B cell (primary cell): Measurements from ENCODE around the gene RAB30. TPM values are rescaled to one million over a fixed set of nuclear protein-coding genes. Genes with fewer than 3 reads are reported as not detected.

Experiments
- ATAC-seq: fragments of 200-7000 bp; cut with Tn5 transposase; one replicate; pipeline ENCODE4 v1.10.0; 2021; ENCODE audit warnings: low read depth, mild to moderate bottlenecking, moderate number of reproducible peaks, moderate library complexity
- CTCF ChIA-PET: fragments of 350-600 bp; sonication (Branson Sonifier 250); formaldehyde crosslinking; loops from one replicate; lab custom pipeline; 2021; ENCODE audit warnings: antibody characterized with exemption, inconsistent platforms; lab: Charles Lee
- POLR2A ChIA-PET: fragments of 350-600 bp; sonication (Branson Sonifier 250); formaldehyde crosslinking; loops from one replicate; lab custom pipeline; 2021; ENCODE audit warnings: antibody characterized with exemption; lab: Charles Lee
- DNase-seq: peaks from one replicate; pipeline ENCODE4 v3.0.0; 2013
- H2AFZ ChIP-seq: 2 replicates; pipeline ENCODE4 v1.6.1; 2012; ENCODE audit warnings: mild to moderate bottlenecking, low read depth, low read length; ENCODE audit not compliant: insufficient read depth, poor library complexity, severe bottlenecking
- H3K27ac ChIP-seq, 2 donors: 1 replicate in 1 of 2; 2 replicates in 1 of 2; pipeline ENCODE4 v1.5.1; 2012 to 2013; ENCODE audit warnings: low read length in 2 of 2, mild to moderate bottlenecking in 2 of 2, moderate library complexity in 1 of 2
- H3K27me3 ChIP-seq, 4 experiments: fragments of 200-600 bp in 1 of 4; sonication (generic) in 1 of 4; replicated peaks in 1 of 4; 1 replicate in 2 of 4; 2 replicates in 2 of 4; pipeline versions ENCODE4 v1.6.1 to v1.7.0; 2013 to 2016; ENCODE audit warnings: low read length in 3 of 4, mild to moderate bottlenecking in 2 of 4, mixed read lengths in 1 of 4, moderate library complexity in 1 of 4; ENCODE audit not compliant: insufficient read depth in 4 of 4, control insufficient read depth in 3 of 4; ENCODE audit errors: control extremely low read depth in 1 of 4
- H3K36me3 ChIP-seq, 2 experiments: replicated peaks in 1 of 2; 1 replicate in 1 of 2; 2 replicates in 1 of 2; pipeline versions ENCODE4 v1.6.1 to v1.7.1; 2013; ENCODE audit warnings: low read length in 1 of 2; ENCODE audit not compliant: insufficient read depth in 2 of 2, control insufficient read depth in 1 of 2; ENCODE audit errors: control extremely low read depth in 1 of 2, extremely low read depth in 1 of 2
- H3K4me1 ChIP-seq, 2 donors: fragments of 200-600 bp in 1 of 2; sonication (generic) in 1 of 2; 1 replicate in 1 of 2; 2 replicates in 1 of 2; pipeline versions ENCODE4 v1.5.1 to v1.6.1; 2013 to 2017; ENCODE audit warnings: low read length in 2 of 2; ENCODE audit not compliant: control insufficient read depth in 2 of 2, insufficient read depth in 2 of 2
- H3K4me2 ChIP-seq: replicated peaks from 2 replicates; pipeline ENCODE3; 2012; ENCODE audit warnings: mild to moderate bottlenecking, low read depth, low read length; ENCODE audit not compliant: poor library complexity, severe bottlenecking
- H3K4me3 ChIP-seq, 5 experiments: fragments of 200-600 bp in 1 of 5; sonication (generic) in 1 of 5; 1 replicate in 3 of 5; 2 replicates in 2 of 5; pipeline versions ENCODE4 v1.5.1 to v1.7.0; 2011 to 2016; ENCODE audit warnings: low read length in 4 of 5, mild to moderate bottlenecking in 4 of 5, low read depth in 2 of 5, control low read depth in 1 of 5, moderate library complexity in 1 of 5; ENCODE audit not compliant: insufficient read depth in 1 of 5; ENCODE audit errors: control extremely low read depth in 1 of 5, extremely low read depth in 1 of 5
- H3K79me2 ChIP-seq: fragments of 200-600 bp; sonication (generic); one replicate; pipeline ENCODE4 v1.6.0; 2016; ENCODE audit warnings: low read length; ENCODE audit not compliant: control insufficient read depth, insufficient read depth
- H3K9ac ChIP-seq: fragments of 200-600 bp; sonication (generic); 2 replicates; pipeline ENCODE4 v1.6.1; 2017; ENCODE audit warnings: mild to moderate bottlenecking, low read length, moderate library complexity
- H3K9me3 ChIP-seq, 3 donors: one replicate each; pipeline versions ENCODE4 v1.6.1 to v1.7.1; 2013; ENCODE audit warnings: low read length in 2 of 3; ENCODE audit not compliant: control insufficient read depth in 2 of 3, insufficient read depth in 1 of 3; ENCODE audit errors: control extremely low read depth in 1 of 3
- H4K20me1 ChIP-seq: 2 replicates; pipeline ENCODE4 v1.6.0; 2012; ENCODE audit warnings: mild to moderate bottlenecking, low read length; ENCODE audit not compliant: insufficient read depth, control insufficient read depth, poor library complexity, severe bottlenecking
- H3K27ac Mint-ChIP-seq: one replicate; pipeline ENCODE4 v1.8.0; 2021; ENCODE audit warnings: mixed read lengths
- H3K27me3 Mint-ChIP-seq: one replicate; pipeline ENCODE4 v1.8.0; 2021; ENCODE audit warnings: mixed read lengths
- H3K4me1 Mint-ChIP-seq: one replicate; pipeline ENCODE4 v1.8.0; 2021; ENCODE audit warnings: mixed read lengths
- H3K4me3 Mint-ChIP-seq: one replicate; pipeline ENCODE4 v1.8.0; 2021; ENCODE audit warnings: mixed read lengths
- H3K9me3 Mint-ChIP-seq: one replicate; pipeline ENCODE4 v1.8.0; 2022; ENCODE audit warnings: mixed read lengths; ENCODE audit not compliant: insufficient read depth
- EZH2 ChIP-seq: IDR thresholded peaks from 2 replicates; pipeline ENCODE4 v1.6.1; 2012; ENCODE audit warnings: borderline replicate concordance, low read depth, mild to moderate bottlenecking, moderate library complexity, low read length; ENCODE audit not compliant: insufficient read depth, poor library complexity, severe bottlenecking
- WGBS: methylation state at CpG from one replicate; pipeline ENCODE4 v1.1.5; 2013; ENCODE audit warnings: missing lambda C conversion rate; ENCODE audit not compliant: insufficient coverage; 5-methylcytosine and 5-hydroxymethylcytosine counted together
- intact Hi-C: fragments of 100-400 bp; cut with micrococcal nuclease; formaldehyde crosslinking; loops from one replicate; pipeline ENCODE4 v1.10.0; 2022
- polyA plus RNA-seq: library from polyadenylated mRNA; depleted of rRNA; stranded (reverse); fragments of >200 nt; gene quantifications from 2 replicates; pipeline ENCODE4 v1.2.3, GENCODE V29; 2012
- total RNA-seq, 2 donors: library from RNA; stranded (reverse); fragments of 120-200 nt in 1 of 2; gene quantifications; 1 replicate in 1 of 2; 2 replicates in 1 of 2; pipeline versions ENCODE4 v1.2.3 to v1.2.4, GENCODE V29; 2013 to 2022
- TF ChIP-seq, protein P1 (sequence below): fragments of 200-600 bp; IDR thresholded peaks from one replicate; pipeline ENCODE4 v1.8.0; 2022; ENCODE audit warnings: antibody characterized with exemption, mild to moderate bottlenecking

The RAB30 gene
- total and polyA plus RNA-seq, 2 donors (not counting 1 experiment from before 2014, with no cell fraction given): 26.6 to 214 TPM

DNA sequence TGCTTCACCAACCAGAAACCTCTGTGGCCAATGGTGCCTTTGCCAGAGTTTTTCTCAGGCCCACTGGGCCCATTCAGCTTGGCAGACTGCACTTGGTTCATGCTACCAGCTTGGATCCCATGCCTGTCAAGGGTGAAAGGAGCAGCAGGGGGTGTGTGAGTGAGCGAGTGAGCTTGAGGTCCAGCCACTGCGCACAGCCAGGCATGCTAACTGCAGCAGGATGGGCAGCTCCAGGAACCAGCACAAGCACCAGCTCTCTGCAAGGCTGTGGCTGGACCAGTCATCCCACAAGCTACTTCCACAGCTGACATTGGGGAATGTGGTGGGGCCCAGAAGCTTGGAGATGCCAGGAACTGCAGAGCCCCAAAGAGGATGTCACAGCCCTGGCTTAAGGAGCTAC lies 129.3 kb downstream of the RAB30 start:
- no peaks in the 10 kb centered on the region for H3K27me3 ChIP-seq
- H3K4me3 ChIP-seq: no peak overlapping the region
- CTCF ChIA-PET: interaction anchor here (1.3 to 1.7 kb wide), 2 partner anchors 11 to 34 kb away, joined by 3 to 6 read pairs; no protein-coding TSS in a partner anchor
- Mint-ChIP-seq H3K27me3 (no peaks in the 10 kb centered on the region), H3K4me1 (peaks cover 2% of the 10 kb centered on the region), H3K27ac (no peak overlapping the region), H3K9me3 (peaks cover 4% of the 10 kb centered on the region), H3K4me3 (no peak overlapping the region)
- H3K27ac ChIP-seq: no peak overlapping the region
- WGBS: 100% methylated on average over 2 of the region's 2 CpGs
- H3K4me1 ChIP-seq: no peaks in the 10 kb centered on the region
- no peak overlapping the region for H3K9ac ChIP-seq
- H3K36me3 ChIP-seq: no peaks in the 10 kb centered on the region
- POLR2A ChIA-PET: no interaction called here
- H2AFZ ChIP-seq: no peak overlapping the region
- TF ChIP-seq, protein P1, sequence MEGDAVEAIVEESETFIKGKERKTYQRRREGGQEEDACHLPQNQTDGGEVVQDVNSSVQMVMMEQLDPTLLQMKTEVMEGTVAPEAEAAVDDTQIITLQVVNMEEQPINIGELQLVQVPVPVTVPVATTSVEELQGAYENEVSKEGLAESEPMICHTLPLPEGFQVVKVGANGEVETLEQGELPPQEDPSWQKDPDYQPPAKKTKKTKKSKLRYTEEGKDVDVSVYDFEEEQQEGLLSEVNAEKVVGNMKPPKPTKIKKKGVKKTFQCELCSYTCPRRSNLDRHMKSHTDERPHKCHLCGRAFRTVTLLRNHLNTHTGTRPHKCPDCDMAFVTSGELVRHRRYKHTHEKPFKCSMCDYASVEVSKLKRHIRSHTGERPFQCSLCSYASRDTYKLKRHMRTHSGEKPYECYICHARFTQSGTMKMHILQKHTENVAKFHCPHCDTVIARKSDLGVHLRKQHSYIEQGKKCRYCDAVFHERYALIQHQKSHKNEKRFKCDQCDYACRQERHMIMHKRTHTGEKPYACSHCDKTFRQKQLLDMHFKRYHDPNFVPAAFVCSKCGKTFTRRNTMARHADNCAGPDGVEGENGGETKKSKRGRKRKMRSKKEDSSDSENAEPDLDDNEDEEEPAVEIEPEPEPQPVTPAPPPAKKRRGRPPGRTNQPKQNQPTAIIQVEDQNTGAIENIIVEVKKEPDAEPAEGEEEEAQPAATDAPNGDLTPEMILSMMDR: no peak
- DNase-seq (no peak), ATAC-seq (no peak)
- no peak overlapping the region for H3K4me2 ChIP-seq
- H3K9me3 ChIP-seq: peaks cover 0 to 7% (median 0%) of the 10 kb centered on the region in 3 donors
- H4K20me1 ChIP-seq: no peaks in the 10 kb centered on the region
- intact Hi-C loops: no loop called here
- no peaks in the 10 kb centered on the region for H3K79me2 ChIP-seq

DNA sequence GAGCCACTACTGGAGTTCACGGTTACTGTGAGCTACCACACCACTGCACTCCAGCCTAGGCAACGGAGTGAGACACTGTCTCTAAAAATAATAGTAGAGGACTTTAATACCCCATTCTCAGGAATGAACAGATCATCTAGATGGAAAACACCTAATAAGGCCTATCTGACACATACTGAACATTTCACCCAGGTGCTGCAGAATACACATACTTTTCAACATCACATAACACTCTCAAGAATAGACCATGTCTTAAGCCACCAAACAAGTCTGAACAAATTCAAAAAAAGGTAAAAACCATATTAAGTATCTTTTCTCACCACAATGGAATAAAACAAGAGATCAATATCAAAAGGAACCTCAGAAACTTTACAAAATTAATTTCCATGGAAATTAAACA lies 132.2 kb downstream of the RAB30 start:
- TF ChIP-seq, protein P1: no peak
- no peak for TF ChIP-seq EZH2
- H3K4me3 ChIP-seq: no peak overlapping the region
- H3K4me3 Mint-ChIP-seq: no peak overlapping the region
- no peaks in the 10 kb centered on the region for H3K79me2 ChIP-seq
- H4K20me1 ChIP-seq: no peaks in the 10 kb centered on the region
- no peak overlapping the region for H3K4me2 ChIP-seq
- H3K4me1 Mint-ChIP-seq: peaks cover 2% of the 10 kb centered on the region
- no peak overlapping the region for H2AFZ ChIP-seq
- H3K9ac ChIP-seq: no peak overlapping the region
- H3K27ac Mint-ChIP-seq: no peak overlapping the region
- no peaks in the 10 kb centered on the region for H3K27me3 ChIP-seq
- H3K36me3 ChIP-seq: no peaks in the 10 kb centered on the region
- H3K9me3 ChIP-seq: peaks cover 0 to 7% (median 0%) of the 10 kb centered on the region in 3 donors
- H3K27ac ChIP-seq: no peak overlapping the region
- ATAC-seq (no peak), DNase-seq (no peak)
- WGBS: no CpG with 5 or more reads among the region's 2 CpGs
- ChIA-PET CTCF (interaction anchor here (2.0 kb wide), 1 partner anchor 12 kb away, joined by 5 read pairs; no protein-coding TSS in a partner anchor), POLR2A (no interaction called here)
- H3K9me3 Mint-ChIP-seq: peaks cover 4% of the 10 kb centered on the region
- no peaks in the 10 kb centered on the region for H3K27me3 Mint-ChIP-seq
- no peaks in the 10 kb centered on the region for H3K4me1 ChIP-seq
- intact Hi-C loops: no loop called here
